GM23338 (cell line): ENCODE data around the gene BCL11B. TPM values are rescaled to one million over a fixed set of nuclear protein-coding genes. Genes with fewer than 3 reads are reported as not detected.

Experiments
- ATAC-seq: fragments of 200-7000 bp; cut with Tn5 transposase; 3 replicates; pipeline ENCODE4 v1.9.1; 2020
- DNase-seq: peaks from one replicate; pipeline ENCODE4 v3.0.0-alpha.2; 2015; ENCODE audit warnings: low spot score
- H2AFZ ChIP-seq: fragments of 200-600 bp; sonication (generic); 2 replicates; pipeline ENCODE4 v1.8.0; 2016; ENCODE audit warnings: antibody characterized with exemption, mild to moderate bottlenecking, moderate library complexity
- H3F3A ChIP-seq: fragments of 200-600 bp; sonication (generic); replicated peaks from 2 replicates; pipeline ENCODE4 v1.8.0; 2017; ENCODE audit warnings: antibody characterized with exemption, mixed run types, low read depth
- H3K27ac ChIP-seq: fragments of 200-600 bp; sonication (generic); 2 replicates; pipeline ENCODE4 v1.6.1; 2016; ENCODE audit warnings: low read depth
- H3K27me3 ChIP-seq: fragments of 200-600 bp; sonication (generic); 2 replicates; pipeline ENCODE4 v1.8.0; 2016; ENCODE audit warnings: mild to moderate bottlenecking, mixed run types, moderate library complexity; ENCODE audit not compliant: insufficient read depth
- H3K36me3 ChIP-seq: fragments of 200-600 bp; sonication (generic); 2 replicates; pipeline ENCODE4 v1.8.0; 2016; ENCODE audit warnings: mild to moderate bottlenecking; ENCODE audit not compliant: insufficient read depth
- H3K4me1 ChIP-seq: fragments of 200-600 bp; sonication (generic); 2 replicates; pipeline ENCODE4 v1.8.0; 2016; ENCODE audit warnings: mild to moderate bottlenecking, moderate library complexity; ENCODE audit not compliant: insufficient read depth
- H3K4me2 ChIP-seq: fragments of 200-600 bp; sonication (generic); 2 replicates; pipeline ENCODE4 v1.7.1; 2017; ENCODE audit warnings: mixed run types
- H3K4me3 ChIP-seq: fragments of 200-600 bp; sonication (generic); 2 replicates; pipeline ENCODE4 v1.6.1; 2016; ENCODE audit warnings: mixed run types
- H3K79me2 ChIP-seq: fragments of 200-600 bp; sonication (generic); replicated peaks from 2 replicates; pipeline ENCODE4 v1.8.0; 2017; ENCODE audit warnings: mild to moderate bottlenecking; ENCODE audit not compliant: insufficient read depth
- H3K9me2 ChIP-seq: fragments of 200-600 bp; sonication (generic); 2 replicates; pipeline ENCODE4 v1.8.0; 2017; ENCODE audit not compliant: insufficient read depth
- H4K20me1 ChIP-seq: fragments of 200-600 bp; sonication (generic); replicated peaks from 2 replicates; pipeline ENCODE4 v1.8.0; 2017; ENCODE audit warnings: mild to moderate bottlenecking; ENCODE audit not compliant: insufficient read depth
- H3K27ac Mint-ChIP-seq: 2 replicates; pipeline ENCODE4 v1.8.0; 2020; ENCODE audit warnings: inconsistent platforms, mild to moderate bottlenecking, moderate library complexity, mixed read lengths
- H3K27me3 Mint-ChIP-seq: 3 replicates; pipeline ENCODE4 v1.8.0; 2022; ENCODE audit warnings: low read depth, mild to moderate bottlenecking, moderate library complexity, mixed read lengths, inconsistent platforms; ENCODE audit not compliant: insufficient read depth, poor library complexity
- H3K36me3 Mint-ChIP-seq: 3 replicates; pipeline ENCODE4 v1.8.0; 2021; ENCODE audit warnings: low read depth, mild to moderate bottlenecking, inconsistent platforms, moderate library complexity, mixed read lengths
- H3K4me1 Mint-ChIP-seq: 3 replicates; pipeline ENCODE4 v1.8.0; 2020; ENCODE audit warnings: mild to moderate bottlenecking, inconsistent platforms, mixed read lengths
- H3K4me3 Mint-ChIP-seq: 3 replicates; pipeline ENCODE4 v1.8.0; 2021; ENCODE audit warnings: moderate library complexity, mild to moderate bottlenecking, inconsistent platforms, mixed read lengths
- H3K9me3 Mint-ChIP-seq: 3 replicates; pipeline ENCODE4 v1.8.0; 2020; ENCODE audit warnings: moderate library complexity, mild to moderate bottlenecking, inconsistent platforms, mixed read lengths
- CTCF ChIP-seq, 2 experiments: fragments of 200-600 bp in 1 of 2; sonication (generic) in 1 of 2; conservative IDR thresholded peaks; 2 replicates each; pipeline versions ENCODE4 v1.5.1 to v1.6.1; 2016 to 2017; ENCODE audit warnings: antibody characterized with exemption in 2 of 2, low read depth in 2 of 2, mild to moderate bottlenecking in 2 of 2, moderate library complexity in 1 of 2
- ZNF462 ChIP-seq: fragments of 250-450 bp; sonication (Bioruptor Pico); IDR thresholded peaks from 2 replicates; pipeline ENCODE4 v1.5.0; 2020; ENCODE audit warnings: mild to moderate bottlenecking, moderate library complexity
- polyA plus RNA-seq: library from polyadenylated mRNA; unstranded; fragments of >200 nt; fragmentation: Nextera tagmentation; extraction: Ambion mirVana; gene quantifications from 2 replicates; pipeline ENCODE4 v1.2.1, GENCODE V29; 2016
- total RNA-seq: library from RNA; depleted of rRNA; stranded (reverse); fragments of >200 nt; shearing (Covaris generic); gene quantifications from 2 replicates; pipeline ENCODE4 v1.2.3, GENCODE V29; 2014

Gene BCL11B
- total and polyA plus RNA-seq, 2 experiments from 2014 or later, result 2.4 to 6.7 TPM

- Mint-ChIP-seq H3K27ac (no peak overlapping the region), H3K4me3 (no peak overlapping the region)
- H3K4me3 ChIP-seq, result no peak overlapping the region; the same call in 1 of the 2 replicates
These were observed 38.6 kb downstream of the BCL11B start for GRCh38 chr14:99233222-99234035.

More at GRCh38 chr14:99233222-99234035, 38.6 kb downstream of the BCL11B start:
- DNase-seq (no peak), ATAC-seq (no peak)
- peaks cover 5% of the 10 kb centered on the region for H3K36me3 Mint-ChIP-seq
- H2AFZ ChIP-seq, result no peak overlapping the region
- no peaks in the 10 kb centered on the region for H3F3A ChIP-seq
- TF ChIP-seq ZNF462 (CRISPR knock-in tag), result no peak
- TF ChIP-seq CTCF (conservative IDR thresholded peaks at IDR 0.05; ENCODE audit: low read depth in 2 of 2), result 0 out of 4 replicates have a peak, but pooled peaks of 1 of the 2 experiments have one; percentile 9
- H3K79me2 ChIP-seq, result peaks cover 92% of the 10 kb centered on the region
- H3K4me2 ChIP-seq, result peak overlapping the region; percentile 84; the same call in 1 of the 2 replicates
- H3K36me3 ChIP-seq, result no peaks in the 10 kb centered on the region
- no peaks in the 10 kb centered on the region; the same call in 2 of the 3 replicates for H3K9me3 Mint-ChIP-seq
- peaks cover 50% of the 10 kb centered on the region for H3K4me1 ChIP-seq
- no peaks in the 10 kb centered on the region for H4K20me1 ChIP-seq
- H3K27me3 ChIP-seq, result no peaks in the 10 kb centered on the region
- peaks cover 13% of the 10 kb centered on the region for H3K27me3 Mint-ChIP-seq
- H3K9me2 ChIP-seq, result no peaks in the 10 kb centered on the region
- H3K4me1 Mint-ChIP-seq, result peaks cover 70% of the 10 kb centered on the region
- H3K27ac ChIP-seq, result no peak overlapping the region
